GM19023 (cell line): Measurements from ENCODE around the gene GALNT4.

ENCODE experiments used
- ATAC-seq: cut with Tn5 transposase; IDR thresholded peaks from one replicate; pipeline ENCODE4 v1.9.1; 2021; ENCODE audit warnings: mild to moderate bottlenecking, moderate library complexity; ENCODE audit not compliant: unreplicated experiment

GALNT4 gene

DNA sequence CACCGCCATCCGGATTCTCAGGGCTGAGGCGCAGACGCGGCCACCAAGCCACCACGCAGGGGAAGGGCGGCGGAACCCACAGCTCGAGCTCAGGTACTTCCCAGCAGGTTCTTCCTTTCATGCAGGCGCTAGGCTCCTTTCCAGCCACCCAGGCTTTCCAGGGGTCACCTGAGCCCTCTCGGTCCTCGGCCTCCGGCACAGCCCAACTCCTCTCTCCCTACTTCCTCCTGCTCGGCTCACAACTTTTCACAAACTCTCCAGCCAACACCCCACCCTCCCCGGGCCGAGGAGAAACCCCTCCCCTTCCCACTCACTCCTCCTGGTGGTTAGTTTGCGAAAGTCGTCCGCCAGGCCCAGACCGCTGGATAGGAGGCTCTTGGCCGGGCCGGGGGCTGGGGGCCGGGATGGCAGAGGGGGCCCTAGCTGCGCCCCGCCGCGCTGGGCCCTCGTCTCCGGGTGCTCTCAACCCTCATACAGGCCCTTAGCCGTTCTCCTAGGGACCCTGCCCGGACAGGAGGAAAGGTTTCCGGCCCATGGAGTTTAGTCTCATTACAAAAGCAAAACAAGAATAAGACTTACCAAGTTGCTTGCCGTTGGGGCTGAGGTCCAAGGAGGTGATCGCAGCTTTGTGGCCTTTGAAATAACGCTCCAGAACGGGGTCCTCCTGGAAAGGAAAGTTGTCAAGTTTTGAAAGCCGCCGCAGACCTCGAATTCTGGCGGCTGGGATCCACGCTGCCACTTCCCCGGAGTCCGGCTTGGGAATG lies at the start of gene GALNT4:
GALNT4 (minus strand) TSS at position 256 of the 764 bp plus-strand sequence; CDS start at position 9, 247 bp downstream.
- peak; percentile 71 for ATAC-seq

DNA sequence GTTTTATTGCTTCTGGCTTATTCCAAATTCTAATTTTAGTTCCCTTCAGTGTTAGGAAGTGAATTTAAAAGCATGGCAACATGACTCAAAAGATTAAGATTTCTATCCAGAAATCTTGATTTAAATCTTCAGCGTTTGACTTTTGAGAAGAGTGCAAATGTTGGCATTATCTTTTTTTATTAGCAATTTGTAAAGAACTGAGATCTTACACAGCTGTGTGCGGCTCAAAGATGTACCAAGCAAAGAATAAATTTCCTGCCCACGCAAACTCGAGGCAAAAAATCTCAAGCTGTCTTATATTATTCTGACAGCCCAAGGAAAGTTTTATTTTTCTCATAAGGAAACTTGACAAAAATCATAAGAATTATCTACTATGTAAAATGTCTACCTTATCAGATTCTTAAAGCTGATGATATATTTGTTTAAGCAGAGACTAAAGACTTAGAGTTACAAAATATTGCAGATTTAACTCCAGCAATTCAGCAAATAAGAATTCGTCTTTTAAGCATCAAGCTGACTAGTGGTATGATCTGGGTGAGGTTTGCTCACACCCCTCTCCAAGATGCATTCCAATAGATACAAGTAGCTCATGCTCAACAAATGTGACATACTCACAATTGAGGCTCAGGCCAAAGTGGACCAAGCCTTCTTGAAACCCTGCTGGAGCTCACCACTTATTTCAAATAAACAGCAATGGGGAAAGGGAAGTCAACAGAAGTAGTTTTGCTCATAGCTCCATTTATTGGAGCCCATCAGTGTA lies 48.6 kb upstream of the GALNT4 start:
- no peak for ATAC-seq

DNA sequence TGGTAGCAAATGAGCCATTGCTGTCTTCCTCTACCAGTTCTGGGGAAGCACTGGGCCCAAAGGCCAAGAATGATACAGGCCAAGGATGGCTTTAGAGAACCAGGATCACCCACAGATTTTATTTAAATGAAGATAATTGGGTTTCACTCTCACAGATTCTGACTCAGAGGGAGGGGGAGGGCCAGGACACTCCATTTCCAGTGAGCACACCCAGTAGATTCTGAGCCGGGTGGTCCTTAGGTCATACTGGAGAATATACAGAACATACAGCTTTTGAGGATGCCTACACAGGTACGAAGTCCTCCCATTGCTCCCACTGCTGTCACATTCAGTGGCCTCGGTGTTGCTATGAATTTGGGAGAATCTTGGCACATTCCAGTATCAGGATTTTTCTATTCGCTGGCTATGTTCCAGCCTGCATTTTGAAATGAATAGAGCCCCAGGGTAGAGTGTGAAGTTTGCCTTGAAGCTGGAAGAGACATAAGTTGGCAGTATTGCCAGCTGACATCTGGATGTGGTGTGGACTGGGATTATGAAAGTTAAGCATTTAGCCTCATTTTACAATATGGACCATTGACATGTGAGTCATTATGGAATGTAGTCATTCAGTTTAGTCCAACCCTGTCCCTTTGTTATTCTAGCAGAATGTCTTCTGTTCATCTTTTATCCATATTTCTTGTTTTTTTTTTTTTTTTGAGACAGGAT lies 47.0 kb upstream of the GALNT4 start:
- ATAC-seq = no peak

DNA sequence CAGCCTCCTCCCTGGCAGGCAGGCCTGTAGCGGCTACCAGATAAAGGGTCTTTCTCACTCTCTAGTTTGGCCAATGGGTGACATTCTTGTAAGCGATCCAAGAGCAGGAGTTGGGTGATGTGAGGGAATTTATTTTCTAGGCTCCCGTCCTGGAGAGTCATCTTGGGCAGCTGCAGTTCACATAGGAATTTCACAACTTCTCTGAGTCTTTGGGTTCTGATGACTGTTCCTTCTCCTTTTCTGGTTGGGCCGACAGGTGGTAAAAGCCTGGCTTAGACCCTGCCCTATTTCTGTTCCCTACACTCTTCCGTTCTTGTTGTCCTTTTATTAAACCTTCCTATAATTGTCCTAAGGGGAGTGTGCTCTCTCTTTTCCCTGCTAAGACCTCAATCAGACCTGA lies 43.9 kb upstream of the GALNT4 start:
- no peak for ATAC-seq

DNA sequence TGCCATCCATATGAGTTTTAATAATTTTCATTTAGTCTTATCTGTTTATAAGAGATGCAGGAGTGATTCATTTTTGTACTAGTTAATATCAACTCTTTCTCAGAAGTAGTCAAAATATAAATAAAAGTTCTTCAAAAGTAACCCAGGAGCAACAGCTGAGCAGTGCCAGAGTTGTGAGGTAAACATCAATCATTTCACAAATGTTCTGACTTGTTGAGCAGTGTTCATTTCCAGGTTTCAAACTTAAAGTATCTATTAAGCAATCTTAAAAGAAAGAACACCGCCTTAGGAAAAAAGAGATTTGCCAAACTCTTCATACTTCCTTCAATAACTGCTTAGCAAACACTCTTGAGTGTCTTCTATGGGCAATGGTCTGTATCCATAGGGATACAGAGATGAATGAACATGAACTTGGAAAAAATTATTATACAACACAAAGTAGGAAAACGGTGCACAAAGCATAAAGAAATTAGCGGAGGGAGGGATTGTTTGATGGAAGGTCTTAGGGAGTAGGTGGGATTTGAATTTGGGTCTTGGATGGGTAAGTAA lies 43.2 kb upstream of the GALNT4 start:
- no peak for ATAC-seq

DNA sequence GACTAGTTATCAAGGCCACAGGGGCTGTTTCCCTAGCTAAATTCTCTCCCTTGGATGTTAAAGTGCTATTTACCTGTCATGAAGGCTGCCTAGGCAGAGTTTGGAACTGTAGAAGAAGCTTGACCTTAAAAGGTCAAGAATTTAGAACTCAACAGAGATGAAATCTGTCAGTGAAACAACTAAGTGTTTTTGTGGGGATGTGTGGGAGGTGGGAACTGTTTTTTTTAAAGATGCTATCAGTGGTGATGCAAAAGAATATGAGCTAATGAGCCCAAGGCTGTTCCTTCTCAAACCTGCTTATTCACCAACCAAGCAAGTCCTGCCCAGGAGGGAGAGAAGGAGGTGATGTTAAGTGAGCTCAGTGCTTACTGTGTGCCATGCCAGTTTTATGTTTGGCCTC lies 42.0 kb upstream of the GALNT4 start:
- ATAC-seq = no peak

DNA sequence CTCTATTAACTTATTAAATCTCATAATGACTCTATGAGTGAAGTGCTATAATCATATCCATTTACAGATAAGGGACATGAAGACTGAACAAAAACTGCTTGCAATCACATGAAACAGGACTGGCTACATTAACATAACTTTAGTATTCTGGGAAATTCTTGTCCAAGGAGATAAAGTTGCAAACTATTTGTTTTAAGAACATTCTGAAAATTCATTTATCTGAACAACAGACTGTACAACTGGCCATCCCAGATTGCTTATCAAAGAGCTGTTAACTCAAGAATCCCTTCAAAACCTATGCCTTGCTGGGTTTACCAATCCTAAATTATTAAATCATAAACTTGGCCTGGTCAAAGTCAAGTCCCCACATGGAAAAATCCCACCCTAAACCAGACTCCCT lies 40.4 kb upstream of the GALNT4 start:
- no peak for ATAC-seq

DNA sequence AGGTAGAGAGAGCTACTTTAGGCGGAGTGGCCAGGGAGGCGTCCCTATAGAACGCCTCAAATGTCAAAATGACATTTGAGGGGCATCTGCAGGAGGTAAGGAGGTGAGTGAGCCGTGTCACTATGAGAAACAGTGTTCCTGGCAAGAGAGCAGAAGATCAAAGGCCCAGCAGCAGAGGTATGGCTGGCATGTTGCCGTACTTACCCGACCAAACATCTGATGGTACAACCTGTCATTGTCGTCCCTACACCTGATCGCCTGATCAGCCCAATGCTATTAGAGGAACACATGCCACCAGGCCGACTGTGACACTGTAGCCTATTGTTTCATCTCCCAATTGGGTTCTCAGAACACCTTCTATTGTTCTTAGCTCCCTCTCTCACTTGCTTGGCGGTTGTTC lies 35.2 kb upstream of the GALNT4 start:
- ATAC-seq = no peak

DNA sequence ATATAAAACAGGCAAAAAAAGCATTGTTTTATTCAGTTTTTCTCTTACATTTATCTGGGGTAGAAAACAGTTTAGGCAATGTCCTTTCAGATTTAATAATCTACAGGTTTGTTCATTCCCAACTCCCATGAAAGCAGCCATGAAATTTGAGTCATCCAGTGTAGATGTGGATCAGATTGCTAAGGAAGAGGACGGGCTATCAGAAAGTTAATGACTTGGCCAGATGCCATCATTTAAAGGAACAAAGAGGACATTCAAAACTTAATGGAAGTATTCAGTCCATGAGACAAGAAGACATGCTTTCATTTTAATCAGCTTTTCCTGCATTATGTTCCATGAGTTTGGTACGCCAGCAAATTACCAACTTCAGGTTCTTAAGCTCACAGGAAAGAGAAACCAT lies 32.4 kb upstream of the GALNT4 start:
- no peak for ATAC-seq

DNA sequence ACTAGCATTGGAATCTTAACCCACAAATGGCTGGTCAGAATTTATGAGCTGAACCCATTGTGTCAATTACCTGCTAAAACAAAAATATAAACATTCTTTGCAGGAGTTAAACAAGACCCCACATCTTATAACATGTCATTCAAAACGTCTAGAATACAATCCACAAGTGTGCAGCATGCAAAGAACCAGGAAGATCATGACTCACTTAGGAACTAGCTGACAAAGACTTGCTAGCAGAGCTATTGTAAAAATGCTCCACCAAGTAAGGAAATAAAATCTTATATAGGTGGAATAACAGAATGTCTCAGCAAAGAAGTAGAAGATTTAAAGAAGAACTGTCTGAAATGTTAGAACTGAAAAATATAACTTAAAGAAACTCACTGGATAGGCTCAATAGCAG lies 27.8 kb upstream of the GALNT4 start:
- ATAC-seq = no peak

DNA sequence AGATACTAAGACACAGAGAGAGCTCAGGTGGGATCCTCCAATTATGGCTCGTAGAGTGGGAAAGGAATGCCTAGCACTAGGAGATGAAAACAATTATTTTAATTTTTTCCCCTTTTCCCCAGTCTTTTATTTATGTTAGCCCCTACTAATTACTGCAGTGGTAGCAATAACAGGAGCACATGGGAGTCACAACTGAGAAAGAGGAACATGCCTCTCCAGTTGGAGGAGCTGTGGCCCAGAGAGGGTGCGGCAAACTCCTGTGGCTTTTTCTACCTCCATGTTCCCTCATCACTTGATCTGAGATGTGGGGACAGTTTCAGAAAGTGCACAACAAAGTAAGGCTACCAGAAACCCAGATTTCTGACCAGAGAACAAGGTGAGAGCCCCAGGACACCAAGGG lies 27.2 kb upstream of the GALNT4 start:
- no peak for ATAC-seq

DNA sequence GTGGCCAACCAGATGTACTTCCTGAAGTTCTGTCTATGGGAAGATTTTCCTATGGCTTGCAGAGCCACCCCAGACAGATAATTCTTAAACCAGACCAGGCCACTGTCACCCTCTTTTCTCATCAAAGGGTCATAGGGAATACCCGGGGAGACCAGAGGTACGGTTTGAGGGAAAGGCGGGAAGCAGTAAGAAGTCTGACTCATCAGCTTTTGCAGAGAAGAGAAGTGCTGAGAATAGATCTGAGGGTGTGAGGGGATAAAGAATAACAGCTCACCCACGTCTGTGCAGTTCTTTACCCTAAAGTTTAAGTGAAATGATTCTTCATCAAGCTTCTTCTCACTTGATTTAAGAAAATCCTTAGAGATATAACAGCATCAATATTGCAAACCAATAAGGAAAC lies 22.5 kb upstream of the GALNT4 start:
- no peak for ATAC-seq

DNA sequence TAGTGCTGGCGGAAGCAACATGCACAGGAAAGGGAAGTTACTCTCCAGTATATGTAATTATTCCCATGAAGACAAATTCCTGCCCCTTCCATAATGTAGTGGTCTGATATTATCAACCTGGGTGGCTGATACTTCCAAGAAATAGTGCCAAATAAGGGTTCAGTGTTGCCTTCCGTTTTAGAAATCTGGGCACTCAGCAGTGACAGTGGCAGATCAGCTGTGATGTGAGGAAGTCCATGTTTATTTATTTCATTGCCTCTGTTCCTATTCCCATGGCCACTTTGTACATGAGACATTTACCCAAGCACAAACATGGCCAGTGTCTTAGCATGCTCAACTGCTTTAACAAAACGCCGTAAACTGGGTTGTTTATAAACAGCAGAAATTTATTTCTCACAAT lies 21.6 kb upstream of the GALNT4 start:
- no peak for ATAC-seq

DNA sequence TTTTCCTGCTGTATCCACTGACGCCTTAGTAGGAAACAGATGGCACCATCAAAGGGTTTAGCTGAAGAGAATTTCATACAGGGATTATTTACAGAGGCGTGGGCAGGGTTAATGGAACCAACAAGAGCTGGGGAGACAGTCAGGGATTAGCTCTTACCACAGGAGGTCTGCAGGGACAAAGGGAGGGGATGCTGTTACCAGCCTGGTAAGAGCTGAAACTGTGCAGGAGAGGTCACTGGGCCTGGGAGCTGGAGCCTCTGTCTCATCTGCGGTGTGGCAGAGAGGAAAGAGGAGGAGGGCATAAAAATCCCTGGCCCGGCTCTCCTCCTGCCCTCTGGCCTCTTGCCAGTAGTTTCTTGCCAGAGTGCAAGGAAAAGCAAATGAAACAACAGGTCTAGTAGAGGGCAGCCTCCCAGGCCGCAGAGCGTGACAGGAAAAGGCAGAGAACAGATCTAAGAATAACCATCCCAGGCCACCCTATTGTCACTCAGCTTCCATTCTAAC lies 20.1 kb upstream of the GALNT4 start:
- no peak for ATAC-seq

DNA sequence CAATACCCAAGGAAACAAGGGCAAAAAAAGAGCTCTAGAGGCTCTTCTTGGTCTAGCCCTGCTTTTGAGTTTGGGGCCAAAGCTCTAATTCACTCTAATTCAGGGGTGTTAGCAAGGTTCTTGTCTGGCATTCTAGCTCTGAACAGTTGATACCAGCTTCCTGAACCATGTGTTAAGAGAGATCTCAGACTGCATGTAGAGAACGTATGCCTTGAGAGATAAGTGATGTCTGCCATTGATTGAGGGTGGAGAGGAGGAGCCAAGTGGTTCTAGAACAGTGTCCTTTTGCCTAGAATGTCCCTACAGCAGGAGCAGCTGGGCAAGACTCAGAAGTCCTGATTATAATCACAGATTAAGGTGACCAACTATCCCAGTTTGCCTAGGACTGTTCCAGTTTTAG lies 19.4 kb upstream of the GALNT4 start:
- ATAC-seq = no peak

DNA sequence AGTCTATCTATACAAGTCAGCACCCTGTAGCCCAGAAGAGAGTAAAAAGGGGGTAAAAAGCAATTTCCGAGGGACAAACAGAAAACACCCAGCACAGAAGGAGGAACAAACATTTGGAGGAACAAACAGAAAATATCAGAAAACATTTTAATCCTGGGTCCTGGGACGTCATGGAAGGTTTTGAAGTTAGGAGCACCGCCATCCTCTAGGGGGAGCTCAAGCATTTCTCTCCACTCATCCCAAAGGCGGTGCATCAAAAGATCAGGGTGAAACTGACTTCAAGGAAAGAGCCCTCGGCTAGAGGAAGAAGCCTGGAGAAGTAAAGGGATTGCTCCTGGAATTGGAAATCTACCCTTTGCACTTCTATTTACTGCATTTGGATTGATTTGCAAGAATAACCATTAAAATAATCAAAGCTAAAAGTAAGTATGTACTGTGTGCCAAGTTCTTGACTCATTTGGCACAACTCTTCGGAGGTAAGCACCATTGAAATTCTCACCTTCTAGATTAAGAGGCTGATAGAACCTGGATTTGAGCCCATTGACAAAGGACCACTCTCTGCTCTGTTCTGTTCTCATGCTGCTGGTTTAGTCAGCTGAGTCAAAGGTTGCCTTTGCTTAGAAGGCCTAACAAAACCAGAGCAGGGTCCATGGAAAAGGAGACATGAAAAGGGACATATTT lies 18.5 kb upstream of the GALNT4 start:
- ATAC-seq = peak; percentile 82

DNA sequence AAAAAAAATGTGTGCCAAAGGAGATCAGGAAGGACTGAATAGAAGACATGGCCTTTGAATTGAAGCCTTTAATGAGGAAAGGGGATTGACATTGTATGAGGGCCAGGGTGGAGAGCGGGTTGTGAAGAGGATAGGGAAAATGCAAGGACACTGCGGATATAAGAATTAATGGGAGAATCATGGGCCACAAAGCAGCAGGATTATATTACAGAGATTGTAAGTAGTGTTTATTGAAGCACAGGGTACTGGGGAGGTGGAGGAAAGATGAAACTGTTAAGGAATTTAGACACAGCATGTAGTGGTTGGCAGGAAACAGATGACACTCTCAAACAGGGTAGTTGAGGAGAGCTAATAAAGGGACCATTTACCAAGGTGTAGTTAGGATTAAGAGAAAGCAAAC lies 17.6 kb upstream of the GALNT4 start:
- ATAC-seq = no peak

DNA sequence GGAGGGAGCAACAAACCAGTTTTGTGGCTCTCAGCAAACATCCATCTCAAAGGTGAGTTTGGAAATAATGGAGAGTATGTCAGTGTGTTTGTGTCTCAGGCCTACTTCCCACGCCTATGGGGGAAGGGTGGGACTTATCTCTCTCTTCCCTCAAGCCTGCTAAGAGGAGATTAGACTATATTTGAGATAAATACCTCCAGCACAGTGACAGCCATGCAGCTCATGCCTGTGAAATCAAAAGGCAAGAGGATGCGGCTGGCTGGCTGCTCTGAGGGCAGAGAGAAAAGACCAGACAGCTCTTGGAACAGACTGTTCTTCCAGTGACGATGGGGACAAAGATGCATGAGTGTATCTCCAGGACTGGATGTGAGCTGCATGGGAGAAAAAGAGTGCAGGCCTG lies 16.0 kb upstream of the GALNT4 start:
- no peak for ATAC-seq

DNA sequence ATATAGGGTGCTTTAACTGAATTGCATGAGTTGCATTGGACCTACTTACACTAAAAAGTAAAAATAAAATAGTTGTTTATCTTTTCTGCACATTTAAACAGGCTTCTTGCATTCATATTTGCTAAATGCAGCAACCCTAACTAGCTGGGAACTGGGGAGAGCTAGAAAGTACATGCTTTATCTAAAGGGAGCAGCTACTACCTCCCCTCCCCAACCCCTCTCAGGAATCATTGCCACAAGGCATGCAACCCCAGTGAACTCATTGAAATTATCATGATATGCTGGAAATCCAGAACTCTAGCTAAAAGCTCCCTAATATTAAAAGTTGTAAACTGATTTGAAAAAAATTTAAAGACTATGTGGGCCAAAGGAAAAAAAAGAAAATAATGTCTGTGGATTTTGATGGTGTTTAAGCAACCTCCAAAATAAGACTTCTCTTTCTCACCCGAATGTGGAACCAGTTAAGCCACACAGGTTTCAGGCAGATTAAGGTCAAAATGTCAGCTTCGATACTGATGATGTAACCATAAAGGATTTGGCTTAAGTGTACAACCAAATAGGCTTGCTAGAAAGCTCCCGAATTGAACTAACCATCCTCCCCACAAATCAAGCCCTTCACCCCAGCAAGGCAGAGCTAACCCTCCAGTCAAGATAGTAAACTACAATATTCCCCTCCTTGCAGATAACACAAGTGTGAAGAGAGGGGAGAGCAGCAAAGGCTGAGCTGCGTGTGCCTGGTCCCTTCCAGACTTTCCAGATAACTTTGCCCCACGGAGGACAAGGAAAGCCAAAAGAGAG lies 15.0 kb upstream of the GALNT4 start:
- ATAC-seq = no peak

DNA sequence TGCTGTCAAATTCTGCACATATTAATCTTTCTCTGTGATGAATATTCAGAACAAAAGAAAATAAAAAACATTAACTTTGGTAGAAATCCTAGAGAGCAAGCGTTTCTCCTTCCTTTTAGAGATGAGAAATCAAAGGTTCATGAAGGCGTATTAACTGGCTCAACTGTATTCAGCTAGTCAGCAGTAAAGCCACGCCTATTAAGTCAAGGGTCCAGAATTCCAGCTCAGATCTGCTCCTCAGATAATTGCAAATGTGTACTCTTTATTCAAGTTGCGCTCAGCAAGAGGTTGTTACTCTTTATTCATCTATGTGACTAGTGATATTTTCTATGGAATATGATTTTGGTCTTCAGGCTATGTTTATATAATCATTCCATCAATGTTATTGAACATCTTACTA lies 14.3 kb upstream of the GALNT4 start:
- no peak for ATAC-seq
